HG03064 (cell line): ENCODE data around the gene OR56A5.
"Not testable (repeated sequence)": the region's sequence is repeated elsewhere in the genome, so short reads cannot be mapped to it uniquely, and the experiment has no call there.

Experiments
- ATAC-seq: cut with Tn5 transposase; IDR thresholded peaks from one replicate; pipeline ENCODE4 v1.9.1; 2021; ENCODE audit warnings: low read depth; ENCODE audit not compliant: unreplicated experiment

The OR56A5 gene

GRCh38 chr11:5968394-5968793 lies at the start of gene OR56A5:
OR56A5 (minus strand) TSS chr11:5968494; CDS start chr11:5968494, 0 bp downstream.
- no peak for ATAC-seq

- no peak for ATAC-seq
Measured at GRCh38 chr11:6013042-6013441, 44.7 kb upstream of the OR56A5 start.

- ATAC-seq: no peak
Measured at GRCh38 chr11:6012035-6012668, 43.9 kb upstream of the OR56A5 start.

- no peak for ATAC-seq
Measured at GRCh38 chr11:6006846-6007245, 38.6 kb upstream of the OR56A5 start, which contains the start of gene OR56A4. OR56A4 (minus strand) TSS chr11:6006946; CDS start chr11:6002992, 3,954 bp downstream.

- ATAC-seq: no peak
Measured at GRCh38 chr11:6006395-6006794, 38.1 kb upstream of the OR56A5 start.

- no peak for ATAC-seq
Measured at GRCh38 chr11:6002202-6002699, 34.0 kb upstream of the OR56A5 start.

GRCh38 chr11:5994791-5995190 lies 26.5 kb upstream of the OR56A5 start:
- ATAC-seq: no peak

GRCh38 chr11:5992604-5993251 lies 24.4 kb upstream of the OR56A5 start:
- ATAC-seq: no peak

GRCh38 chr11:5992150-5992549 lies 23.9 kb upstream of the OR56A5 start:
- no peak for ATAC-seq

- ATAC-seq: no peak
Measured at GRCh38 chr11:5989203-5989602, 20.9 kb upstream of the OR56A5 start.

- ATAC-seq: no peak
Measured at GRCh38 chr11:5986885-5987284, 18.6 kb upstream of the OR56A5 start, which contains the start of gene OR52L1. OR52L1 (minus strand) TSS chr11:5986985; CDS start chr11:5986930, 55 bp downstream.

GRCh38 chr11:5983443-5983842 lies 15.1 kb upstream of the OR56A5 start:
- ATAC-seq: no peak

- ATAC-seq: no peak
Measured at GRCh38 chr11:5973530-5973929, 5.2 kb upstream of the OR56A5 start.

GRCh38 chr11:5967708-5968107 lies 586 bp downstream of the OR56A5 start:
- no peak for ATAC-seq

- ATAC-seq: no peak
Measured at GRCh38 chr11:5966958-5967357, 1.3 kb downstream of the OR56A5 start.

- ATAC-seq: not testable (repeated sequence)
Measured at GRCh38 chr11:5960704-5961320, 7.5 kb downstream of the OR56A5 start.

GRCh38 chr11:5955586-5955985 lies 12.7 kb downstream of the OR56A5 start:
- no peak for ATAC-seq

GRCh38 chr11:5941951-5942350 lies 26.3 kb downstream of the OR56A5 start, which contains the start of gene OR56A3:
OR56A3 (plus strand) TSS chr11:5942251; CDS start chr11:5947347, 5,096 bp downstream.
- no peak for ATAC-seq

- ATAC-seq: no peak
Measured at GRCh38 chr11:5940748-5941147, 27.5 kb downstream of the OR56A5 start.

- no peak for ATAC-seq
Measured at GRCh38 chr11:5938603-5938965, 29.7 kb downstream of the OR56A5 start.

GRCh38 chr11:5937868-5938602 lies 30.3 kb downstream of the OR56A5 start:
- ATAC-seq: no peak
